ENCODE results near the gene RASIP1.

GRCh38 chr19:48715681-48716171 lies 24.7 kb downstream of the RASIP1 start:
- no peak for TF ChIP-seq CTCF (conservative IDR thresholded peaks at IDR 0.05; ENCODE audit: low read length)
- no peak for TF ChIP-seq EZH2phosphoT487 (IDR thresholded peaks at IDR 0.05; ENCODE audit: borderline replicate concordance)

Measured in Loucy (cell line).